Testis (tissue), 2 donors: ENCODE measurements around the gene HECW1.

Experiments used
- CTCF ChIP-seq, 3 experiments: fragments of 450-650 bp in 2 of 3; fragments of 200-600 bp in 1 of 3; sonication (generic) in 1 of 3; IDR thresholded peaks; one replicate each; pipeline ENCODE4 v1.5.1; 2016 to 2019; ENCODE audit warnings: antibody characterized with exemption in 3 of 3, mild to moderate bottlenecking in 2 of 3, moderate library complexity in 1 of 3
- POLR2A ChIP-seq: fragments of 450-650 bp; IDR thresholded peaks from one replicate; pipeline ENCODE4 v1.6.1; 2017; ENCODE audit warnings: antibody characterized with exemption, mild to moderate bottlenecking, moderate library complexity

GRCh38 chr7:43152696-43153095 lies 40.2 kb downstream of the HECW1 start:
- TF ChIP-seq CTCF (IDR thresholded peaks at IDR 0.05), result no peak
- no peak for TF ChIP-seq POLR2A
